ENCODE data around the gene PRKAB2.

The PRKAB2 gene

GRCh38 chr1:147105909-147106308 lies 66.4 kb downstream of the PRKAB2 start:
- H3K27ac ChIP-seq = no peak overlapping the region

More at GRCh38 chr1:147105909-147106308, 66.4 kb downstream of the PRKAB2 start:
- no peak for TF ChIP-seq CTCF (IDR thresholded peaks at IDR 0.05)
- TF ChIP-seq ZFX (IDR thresholded peaks at IDR 0.05; ENCODE audit: borderline replicate concordance) = no peak
